KOPT-K1 (cell line): ENCODE results near the gene TMEM161B.
"Not testable (repeated sequence)": the region's sequence is repeated elsewhere in the genome, so short reads cannot be mapped to it uniquely, and the experiment has no call there.

Source experiments
- H3K27ac ChIP-seq: fragments of 200-600 bp; sonication (generic); 2 replicates; pipeline ENCODE4 v1.5.1; 2016; ENCODE audit warnings: antibody characterized with exemption, mild to moderate bottlenecking, low read depth, low read length; ENCODE audit not compliant: poor library complexity, severe bottlenecking
- H3K36me3 ChIP-seq: fragments of 200-600 bp; sonication (generic); 2 replicates; pipeline ENCODE4 v1.5.1; 2017; ENCODE audit warnings: antibody characterized with exemption, mild to moderate bottlenecking, low read length, moderate library complexity; ENCODE audit not compliant: insufficient read depth
- H3K9me3 ChIP-seq: fragments of 200-600 bp; sonication (generic); 2 replicates; pipeline ENCODE4 v1.5.1; 2017; ENCODE audit warnings: antibody characterized with exemption, low read length, mild to moderate bottlenecking; ENCODE audit not compliant: insufficient read depth, poor library complexity, severe bottlenecking

Gene TMEM161B

GRCh38 chr5:88268385-88269184 lies at the start of gene TMEM161B:
Gene TMEM161B (minus strand): TSS chr5:88268845. CDS start chr5:88268723, 122 bp downstream.
- peaks cover 44% of the 10 kb centered on the region for H3K36me3 ChIP-seq
- peaks cover 12% of the 10 kb centered on the region for H3K9me3 ChIP-seq
- H3K27ac ChIP-seq, result peak within 1 kb of the TSS; percentile 79

DNA sequence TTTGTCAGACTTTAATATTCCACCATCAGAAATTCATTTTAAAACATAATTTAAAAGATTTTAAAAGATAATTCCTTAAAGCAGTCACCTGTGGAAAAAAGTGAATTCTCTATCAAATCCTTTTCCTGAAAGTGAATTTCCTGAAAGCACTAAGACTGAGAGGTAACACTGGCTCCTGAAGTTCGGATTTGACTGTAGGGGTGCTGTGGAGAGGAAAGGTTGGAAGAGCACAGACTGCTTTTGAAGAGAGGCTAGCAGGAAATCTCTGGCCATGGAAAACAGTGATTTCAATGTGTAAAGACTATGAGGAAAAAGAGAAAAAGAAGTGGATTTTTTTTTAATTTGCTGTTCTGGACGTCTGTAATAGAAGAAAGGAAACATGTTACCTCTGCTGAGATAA lies 35.7 kb upstream of the TMEM161B start:
- Histone ChIP-seq H3K27ac (no peak overlapping the region), H3K36me3 (no peaks in the 10 kb centered on the region), H3K9me3 (no peaks in the 10 kb centered on the region)

DNA sequence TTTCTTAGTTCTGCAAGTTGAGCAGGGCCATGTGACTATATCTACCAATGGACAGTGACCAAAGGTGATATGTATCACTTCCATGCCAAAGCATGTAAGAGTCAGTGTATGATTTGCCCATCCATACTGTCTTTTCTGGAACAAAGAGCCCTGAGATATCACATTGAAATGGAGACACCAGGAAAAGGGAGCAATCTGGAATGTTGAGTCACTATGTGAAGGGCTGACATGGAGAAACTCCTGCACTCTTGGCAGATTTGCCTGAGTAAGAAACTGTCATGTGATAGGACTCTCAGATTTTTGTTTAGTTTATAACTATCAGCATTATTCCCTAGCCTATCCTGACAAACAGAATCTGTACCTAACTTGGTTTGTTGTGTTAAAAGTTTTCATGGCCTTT lies 29.8 kb upstream of the TMEM161B start:
- H3K36me3 ChIP-seq, result no peaks in the 10 kb centered on the region
- H3K27ac ChIP-seq, result no peak overlapping the region
- H3K9me3 ChIP-seq, result peaks cover 6% of the 10 kb centered on the region

- Histone ChIP-seq H3K9me3 (peaks cover 6% of the 10 kb centered on the region), H3K27ac (no peak overlapping the region), H3K36me3 (peaks cover 6% of the 10 kb centered on the region; the same call in 1 of the 2 replicates)
Measured at GRCh38 chr5:88290801-88291200, 22.2 kb upstream of the TMEM161B start.

DNA sequence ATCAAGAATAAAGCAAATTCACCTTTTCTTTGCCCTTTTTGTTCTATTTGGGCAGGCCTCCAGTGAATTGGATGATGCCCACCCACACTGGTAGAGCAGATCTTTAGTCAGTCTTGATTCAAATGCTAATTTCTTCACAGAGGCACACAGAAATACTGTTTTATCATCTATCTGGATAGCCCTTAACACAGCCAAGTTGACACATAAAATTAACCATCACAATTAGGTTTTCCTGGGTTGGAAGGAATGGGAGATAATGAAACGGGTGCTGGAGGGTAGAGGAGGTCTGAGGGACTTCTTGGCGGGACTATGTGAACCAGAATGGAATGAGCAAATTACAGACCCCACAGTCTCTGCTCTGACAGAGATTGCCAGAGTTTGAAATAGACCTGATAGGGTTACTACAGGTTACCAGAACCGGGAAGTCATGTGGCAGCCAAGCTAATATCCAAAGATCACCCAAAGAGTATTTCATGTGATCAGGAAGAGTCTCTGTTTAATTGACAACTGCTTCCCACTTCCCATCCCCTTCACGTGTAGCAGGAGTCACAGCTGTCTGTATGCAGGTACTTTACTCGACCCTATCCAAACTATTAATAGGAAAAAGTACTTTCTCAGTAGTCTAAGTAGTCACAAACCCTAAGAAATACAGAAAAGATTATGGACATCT lies 20.0 kb upstream of the TMEM161B start:
- H3K9me3 ChIP-seq, result no peaks in the 10 kb centered on the region
- H3K36me3 ChIP-seq, result peaks cover 6% of the 10 kb centered on the region; the same call in 1 of the 2 replicates
- no peak overlapping the region for H3K27ac ChIP-seq

- Histone ChIP-seq H3K36me3 (peaks cover 10% of the 10 kb centered on the region; the same call in 1 of the 2 replicates), H3K9me3 (no peaks in the 10 kb centered on the region), H3K27ac (no peak overlapping the region)
Measured at GRCh38 chr5:88287846-88288527, 19.3 kb upstream of the TMEM161B start.

DNA sequence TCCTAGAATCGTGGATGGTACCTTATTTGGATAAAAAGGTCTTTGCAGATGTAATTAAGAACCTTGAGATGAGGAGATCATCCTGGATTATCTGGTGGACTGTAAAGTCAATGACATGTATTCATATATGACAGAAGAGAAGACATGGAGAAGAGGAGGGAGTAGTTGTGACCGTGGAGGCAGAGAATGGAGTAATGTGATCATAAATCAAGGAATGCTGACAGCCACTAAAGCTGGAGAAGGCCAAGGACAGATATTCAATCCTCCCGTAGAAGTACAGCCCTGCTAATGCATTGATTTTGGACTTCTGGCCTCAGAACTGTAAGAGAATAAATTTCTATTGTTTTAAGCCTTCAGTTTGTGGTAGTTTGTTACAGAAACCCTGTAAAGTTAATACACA lies 18.7 kb upstream of the TMEM161B start:
- Histone ChIP-seq H3K9me3 (no peaks in the 10 kb centered on the region), H3K27ac (no peak overlapping the region), H3K36me3 (peaks cover 15% of the 10 kb centered on the region; the same call in 1 of the 2 replicates)

- Histone ChIP-seq H3K9me3 (no peaks in the 10 kb centered on the region), H3K27ac (no peak overlapping the region)
Measured at GRCh38 chr5:88283690-88284089, 15.0 kb upstream of the TMEM161B start.

GRCh38 chr5:88281322-88281721 lies 12.7 kb upstream of the TMEM161B start:
- H3K36me3 ChIP-seq, result peaks cover 17% of the 10 kb centered on the region; the same call in 1 of the 2 replicates
- H3K9me3 ChIP-seq, result peaks cover 2% of the 10 kb centered on the region

More at GRCh38 chr5:88283690-88284089, 15.0 kb upstream of the TMEM161B start:
- peaks cover 13% of the 10 kb centered on the region; the same call in 1 of the 2 replicates for H3K36me3 ChIP-seq

GRCh38 chr5:88279584-88279983 lies 10.9 kb upstream of the TMEM161B start:
- Histone ChIP-seq H3K9me3 (peaks cover 3% of the 10 kb centered on the region), H3K27ac (no peak overlapping the region), H3K36me3 (peaks cover 31% of the 10 kb centered on the region)

More at GRCh38 chr5:88281322-88281721, 12.7 kb upstream of the TMEM161B start:
- no peak overlapping the region for H3K27ac ChIP-seq

DNA sequence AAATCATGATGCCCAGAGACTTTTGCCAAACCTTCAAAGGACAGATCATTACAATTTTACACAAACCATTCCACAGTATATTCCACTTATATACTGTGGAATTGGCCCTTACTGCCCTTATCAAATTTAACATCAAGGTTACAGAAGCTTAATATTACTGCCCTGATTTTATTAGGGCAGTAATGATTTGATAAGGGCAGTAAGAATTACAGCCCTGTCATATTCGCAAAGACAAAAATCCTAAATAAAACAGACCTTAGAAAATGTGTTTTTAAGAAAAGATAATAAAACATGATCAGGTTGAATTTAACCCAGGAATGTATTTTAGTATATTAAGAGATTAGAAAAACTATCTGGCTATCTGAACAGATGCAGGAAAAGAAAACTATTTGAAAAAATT lies 7.7 kb upstream of the TMEM161B start:
- Histone ChIP-seq H3K27ac (no peak overlapping the region), H3K9me3 (peaks cover 3% of the 10 kb centered on the region), H3K36me3 (peaks cover 49% of the 10 kb centered on the region)

GRCh38 chr5:88275581-88275980 lies 6.9 kb upstream of the TMEM161B start:
- H3K36me3 ChIP-seq, result peaks cover 57% of the 10 kb centered on the region
- H3K27ac ChIP-seq, result no peak overlapping the region
- peaks cover 3% of the 10 kb centered on the region for H3K9me3 ChIP-seq

- H3K36me3 ChIP-seq, result peaks cover 48% of the 10 kb centered on the region
Measured at GRCh38 chr5:88269222-88269771, 652 bp upstream of the TMEM161B start.

GRCh38 chr5:88264565-88264964 lies 4.1 kb downstream of the TMEM161B start:
- H3K9me3 ChIP-seq, result peaks cover 12% of the 10 kb centered on the region
- H3K36me3 ChIP-seq, result peaks cover 39% of the 10 kb centered on the region
- H3K27ac ChIP-seq, result not testable (repeated sequence)

More at GRCh38 chr5:88269222-88269771, 652 bp upstream of the TMEM161B start:
- Histone ChIP-seq H3K27ac (peak overlapping the region; percentile 69), H3K9me3 (peaks cover 12% of the 10 kb centered on the region)

DNA sequence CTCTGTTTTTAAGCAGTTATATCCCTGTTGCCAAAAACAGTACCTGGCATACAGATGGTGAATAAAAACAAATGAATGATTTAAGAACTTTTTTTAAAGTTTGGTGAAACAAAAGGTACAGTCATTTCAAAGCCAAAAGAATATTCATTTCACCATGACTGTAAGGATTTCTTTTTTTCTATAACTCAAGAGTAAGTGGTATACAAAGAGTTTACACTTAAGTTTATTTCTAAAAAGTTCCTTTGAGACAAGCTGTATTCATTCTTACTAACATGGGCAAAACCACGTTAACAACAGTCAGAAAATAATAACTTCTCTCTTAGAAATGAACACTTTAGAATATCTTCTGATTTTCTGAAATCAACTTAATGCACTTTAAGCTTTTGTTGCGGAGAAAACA lies 5.3 kb downstream of the TMEM161B start:
- no peak overlapping the region for H3K27ac ChIP-seq
- peaks cover 48% of the 10 kb centered on the region for H3K36me3 ChIP-seq
- H3K9me3 ChIP-seq, result peaks cover 12% of the 10 kb centered on the region
